OCI-LY3 (cell line): ENCODE results near the gene NPHP4.

Experiments
- EZH2phosphoT487 ChIP-seq: fragments of 200-600 bp; shearing (Covaris generic); IDR thresholded peaks from 2 replicates; pipeline ENCODE4 v1.6.1; 2018; ENCODE audit warnings: antibody characterized with exemption, mixed run types, low read depth
- TF ChIP-seq, protein P1 (sequence below): fragments of 200-600, 300-600 bp; sonication (generic); IDR thresholded peaks from 2 replicates; pipeline ENCODE4 v1.5.1; 2014; ENCODE audit warnings: antibody characterized with exemption, low read length, low read depth

DNA sequence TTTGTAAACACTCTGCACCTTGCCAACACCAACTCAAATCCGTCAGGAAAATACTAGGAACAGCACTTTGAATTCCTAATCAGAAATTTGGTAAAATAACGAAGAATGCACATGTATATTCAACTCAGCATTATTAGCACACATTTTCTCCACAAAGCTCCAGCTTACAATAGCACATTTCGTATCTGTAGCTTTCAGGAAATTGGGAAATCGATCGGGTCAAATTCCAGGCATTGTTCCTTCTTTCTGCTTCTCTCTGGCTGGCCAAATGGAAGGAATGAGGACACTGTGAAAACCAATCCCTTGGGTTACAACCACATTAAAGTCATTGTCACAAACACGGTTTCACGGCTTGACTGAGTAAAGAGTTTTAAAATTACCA is 58.6 kb downstream of the NPHP4 start:
- TF ChIP-seq, protein P1, sequence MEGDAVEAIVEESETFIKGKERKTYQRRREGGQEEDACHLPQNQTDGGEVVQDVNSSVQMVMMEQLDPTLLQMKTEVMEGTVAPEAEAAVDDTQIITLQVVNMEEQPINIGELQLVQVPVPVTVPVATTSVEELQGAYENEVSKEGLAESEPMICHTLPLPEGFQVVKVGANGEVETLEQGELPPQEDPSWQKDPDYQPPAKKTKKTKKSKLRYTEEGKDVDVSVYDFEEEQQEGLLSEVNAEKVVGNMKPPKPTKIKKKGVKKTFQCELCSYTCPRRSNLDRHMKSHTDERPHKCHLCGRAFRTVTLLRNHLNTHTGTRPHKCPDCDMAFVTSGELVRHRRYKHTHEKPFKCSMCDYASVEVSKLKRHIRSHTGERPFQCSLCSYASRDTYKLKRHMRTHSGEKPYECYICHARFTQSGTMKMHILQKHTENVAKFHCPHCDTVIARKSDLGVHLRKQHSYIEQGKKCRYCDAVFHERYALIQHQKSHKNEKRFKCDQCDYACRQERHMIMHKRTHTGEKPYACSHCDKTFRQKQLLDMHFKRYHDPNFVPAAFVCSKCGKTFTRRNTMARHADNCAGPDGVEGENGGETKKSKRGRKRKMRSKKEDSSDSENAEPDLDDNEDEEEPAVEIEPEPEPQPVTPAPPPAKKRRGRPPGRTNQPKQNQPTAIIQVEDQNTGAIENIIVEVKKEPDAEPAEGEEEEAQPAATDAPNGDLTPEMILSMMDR: no peak
- TF ChIP-seq EZH2phosphoT487: no peak
